Fibroblast of the conjunctiva (primary cell): ENCODE measurements around the gene ERVV-1.
"Not testable (repeated sequence)": the region's sequence is repeated elsewhere in the genome, so short reads cannot be mapped to it uniquely, and the experiment has no call there.

Experiments
- DNase-seq: peaks from one replicate; pipeline ENCODE4 v3.0.0-alpha.2; 2010; ENCODE audit warnings: low read depth

ERVV-1 gene, protein sequence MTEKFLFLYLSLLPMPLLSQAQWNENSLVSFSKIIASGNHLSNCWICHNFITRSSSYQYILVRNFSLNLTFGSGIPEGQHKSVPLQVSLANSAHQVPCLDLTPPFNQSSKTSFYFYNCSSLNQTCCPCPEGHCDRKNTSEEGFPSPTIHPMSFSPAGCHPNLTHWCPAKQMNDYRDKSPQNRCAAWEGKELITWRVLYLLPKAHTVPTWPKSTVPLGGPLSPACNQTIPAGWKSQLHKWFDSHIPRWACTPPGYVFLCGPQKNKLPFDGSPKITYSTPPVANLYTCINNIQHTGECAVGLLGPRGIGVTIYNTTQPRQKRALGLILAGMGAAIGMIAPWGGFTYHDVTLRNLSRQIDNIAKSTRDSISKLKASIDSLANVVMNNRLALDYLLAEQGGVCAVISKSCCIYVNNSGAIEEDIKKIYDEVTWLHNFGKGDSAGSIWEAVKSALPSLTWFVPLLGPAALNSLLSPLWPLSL

DNA sequence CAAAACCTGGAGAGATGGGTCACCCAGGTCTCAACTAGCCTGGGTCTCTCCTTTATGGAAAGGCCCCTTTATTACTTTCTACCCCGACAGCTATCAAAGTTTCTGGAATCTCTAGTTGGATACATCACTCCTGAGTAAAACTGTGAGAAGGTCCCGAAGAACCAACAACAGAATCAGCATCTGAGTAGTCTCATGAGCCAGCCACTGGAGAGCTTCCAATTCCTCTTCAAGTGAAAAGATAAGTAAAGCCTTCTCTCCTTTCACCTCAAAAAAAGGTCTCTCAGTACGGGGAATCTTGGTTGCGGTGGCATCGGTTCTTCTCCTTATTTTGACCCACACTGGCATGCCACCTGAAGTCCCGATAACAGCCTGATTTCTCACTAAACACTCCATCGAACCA lies at the start of gene ERVV-1:
ERVV-1 (plus strand) TSS at position 301 of the 400 bp plus-strand sequence. CDS start 170 bp downstream, outside the sequence.
- no peak for DNase-seq

- DNase-seq: no peak
Measured at GRCh38 chr19:52967772-52968171, 45.9 kb upstream of the ERVV-1 start.

DNA sequence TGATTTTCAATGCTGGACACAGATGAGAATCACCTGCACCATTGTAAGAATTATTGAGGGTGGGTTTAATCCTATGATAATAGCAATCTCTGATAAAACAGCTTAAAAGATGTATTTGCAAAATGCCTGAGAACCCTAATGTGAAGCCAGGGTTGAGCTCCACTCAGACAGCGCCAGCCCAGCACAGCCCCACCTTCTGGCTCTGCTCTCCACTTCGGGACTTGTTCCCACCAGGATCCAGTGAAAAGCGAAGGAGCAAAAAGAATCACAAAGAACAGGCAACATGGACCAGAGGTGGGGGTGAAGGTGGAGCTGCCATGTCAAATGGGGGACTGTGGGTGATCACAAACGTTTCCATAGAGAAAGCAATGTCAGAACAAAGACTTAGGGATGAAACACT lies 32.4 kb upstream of the ERVV-1 start:
- no peak for DNase-seq

DNA sequence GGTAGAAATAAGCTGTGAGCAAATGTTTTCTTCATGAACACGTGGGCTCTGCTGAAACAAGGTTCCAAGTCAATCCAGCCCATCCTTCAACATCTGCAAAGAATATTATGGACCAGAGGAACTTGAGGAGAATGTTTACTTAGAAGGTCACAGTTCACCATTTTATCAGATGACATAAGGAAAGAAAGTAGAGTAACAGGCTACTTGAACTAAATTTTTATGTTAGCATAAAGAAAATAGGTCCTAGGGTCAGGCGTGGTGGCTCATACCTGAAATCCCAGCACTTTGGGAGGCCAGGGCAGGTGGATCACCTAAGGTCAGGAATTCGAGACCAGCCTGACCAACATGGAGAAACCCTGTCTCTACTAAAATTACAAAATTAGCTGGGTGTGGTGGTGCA lies 30.6 kb upstream of the ERVV-1 start:
- not testable (repeated sequence) for DNase-seq

- DNase-seq: no peak
Measured at GRCh38 chr19:52987221-52987620, 26.5 kb upstream of the ERVV-1 start.

DNA sequence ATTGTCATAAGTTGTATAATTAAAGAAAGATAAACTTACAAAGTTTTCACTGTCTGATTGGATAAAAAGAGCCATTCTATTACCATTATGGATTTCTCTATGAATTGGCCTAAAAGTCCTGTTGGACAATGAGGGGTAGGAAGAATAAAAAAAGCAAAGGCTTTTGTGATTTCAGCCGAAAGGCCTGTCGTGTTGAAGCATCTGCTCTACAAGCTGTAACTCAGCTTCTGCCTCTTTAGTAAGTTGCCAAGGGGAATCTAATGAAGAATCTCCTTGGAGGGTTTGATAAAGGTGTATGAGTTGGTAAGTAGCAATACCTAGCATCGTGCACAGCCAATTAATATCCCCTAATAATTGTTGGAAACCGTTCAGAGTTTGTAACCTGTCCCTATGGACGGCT lies 25.2 kb upstream of the ERVV-1 start:
- no peak for DNase-seq

GRCh38 chr19:52990759-52991418 lies 22.8 kb upstream of the ERVV-1 start:
- no peak for DNase-seq

DNA sequence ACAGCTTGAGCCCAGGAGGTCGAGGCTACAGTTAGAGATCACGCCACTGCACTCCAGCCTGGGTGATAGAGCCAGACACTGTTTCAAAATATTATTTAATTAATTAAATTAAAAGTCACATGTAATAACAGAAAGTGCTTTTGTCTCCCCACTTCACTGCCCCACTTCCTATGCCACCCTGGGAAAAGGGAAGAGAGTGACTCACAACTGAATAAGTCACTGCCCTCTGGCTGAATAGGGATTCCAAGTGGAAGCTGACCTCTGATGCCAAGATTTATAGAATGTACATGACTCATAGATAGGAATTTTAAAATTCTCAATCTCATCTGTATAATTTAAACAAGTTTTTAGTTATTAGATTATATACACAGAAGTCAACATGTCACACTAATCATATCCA lies 22.2 kb upstream of the ERVV-1 start:
- no peak for DNase-seq

DNA sequence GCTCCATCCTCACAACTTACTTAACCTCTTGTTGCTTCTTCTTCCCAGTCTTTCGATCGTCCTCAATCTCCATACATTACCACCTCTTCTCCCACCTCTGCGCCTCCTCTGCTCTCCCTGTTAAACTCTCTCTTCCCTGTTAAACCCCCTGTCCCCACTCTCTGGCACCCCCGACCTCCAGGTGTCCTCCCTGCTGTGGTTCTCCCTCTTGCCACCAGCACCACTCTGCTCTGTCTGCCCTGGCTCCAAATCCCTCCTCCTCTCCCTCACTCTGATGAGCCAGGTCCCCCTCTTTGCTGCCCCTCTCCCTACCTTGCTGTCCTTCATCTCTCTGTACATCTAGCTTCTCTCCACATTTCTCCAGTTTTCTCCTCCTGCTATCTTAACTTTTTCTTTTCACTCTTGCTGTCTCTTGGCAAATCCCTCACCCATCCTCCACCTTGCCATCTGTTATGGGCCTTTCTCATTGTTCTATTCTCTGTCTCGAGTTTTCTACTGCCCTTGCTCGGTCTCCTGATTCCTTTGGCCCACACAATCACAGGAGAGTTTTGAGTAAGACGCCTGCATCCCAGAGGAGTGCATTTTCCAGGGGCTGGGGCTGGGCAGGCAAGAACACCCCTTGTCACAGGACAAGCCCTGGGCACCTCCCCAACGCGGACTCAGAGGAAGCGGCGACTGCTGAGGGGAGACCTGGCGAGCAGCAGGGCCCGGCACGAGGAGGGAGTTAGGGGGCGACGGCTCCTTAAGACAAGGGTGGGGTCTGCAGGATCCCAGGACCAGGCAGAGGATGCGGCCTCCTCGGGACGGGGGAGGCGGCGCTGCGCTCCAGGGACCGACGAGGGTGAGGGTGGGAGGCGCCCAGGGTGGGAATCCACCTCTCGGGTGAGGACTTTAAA lies 21.4 kb upstream of the ERVV-1 start:
- no peak for DNase-seq

- DNase-seq: peak; percentile 47
Measured at GRCh38 chr19:52993342-52994178, 20.2 kb upstream of the ERVV-1 start.

- no peak for DNase-seq
Measured at GRCh38 chr19:52995711-52996110, 18.0 kb upstream of the ERVV-1 start.

GRCh38 chr19:52997975-52998374 lies 15.7 kb upstream of the ERVV-1 start:
- no peak for DNase-seq

DNA sequence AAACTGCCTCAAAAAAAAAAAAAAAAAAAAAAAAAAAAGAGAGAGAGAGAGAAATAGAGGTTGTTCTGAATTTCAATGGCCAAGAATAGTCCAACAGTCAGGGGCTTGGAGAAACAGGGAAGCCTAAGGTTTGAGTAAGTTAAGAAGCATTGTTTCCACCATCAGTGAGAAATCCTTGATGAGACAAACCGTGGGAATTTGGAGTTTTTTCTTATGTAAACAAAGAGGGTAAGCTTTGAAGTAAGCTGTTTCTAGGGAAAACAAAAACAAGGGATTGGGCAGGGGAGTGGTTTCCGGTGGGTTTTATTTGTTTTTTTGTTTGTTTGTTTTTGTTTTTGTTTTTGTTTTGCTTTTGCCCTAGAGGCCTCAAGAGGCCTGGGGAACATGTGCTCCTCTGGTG lies 11.2 kb upstream of the ERVV-1 start:
- DNase-seq: no peak

DNA sequence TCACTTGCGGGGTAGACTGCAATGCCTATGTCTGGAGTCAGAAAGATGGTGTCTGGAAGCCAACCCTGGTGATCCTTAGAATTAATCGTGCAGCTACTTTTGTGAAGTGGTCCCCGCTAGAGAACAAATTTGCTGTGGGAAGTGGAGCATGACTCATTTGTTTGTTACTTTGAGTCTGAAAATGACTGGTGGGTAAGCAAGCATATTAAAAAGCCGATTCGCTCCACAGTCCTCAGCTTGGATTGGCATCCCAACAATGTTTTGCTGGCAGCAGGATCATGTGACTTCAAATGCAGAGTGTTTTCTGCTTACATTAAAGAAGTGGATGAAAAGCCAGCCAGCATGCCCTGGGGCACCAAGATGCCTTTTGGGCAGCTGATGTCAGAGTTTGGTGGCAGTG lies 9.5 kb upstream of the ERVV-1 start:
- no peak for DNase-seq

GRCh38 chr19:53007200-53007599 lies 6.5 kb upstream of the ERVV-1 start:
- no peak for DNase-seq

DNA sequence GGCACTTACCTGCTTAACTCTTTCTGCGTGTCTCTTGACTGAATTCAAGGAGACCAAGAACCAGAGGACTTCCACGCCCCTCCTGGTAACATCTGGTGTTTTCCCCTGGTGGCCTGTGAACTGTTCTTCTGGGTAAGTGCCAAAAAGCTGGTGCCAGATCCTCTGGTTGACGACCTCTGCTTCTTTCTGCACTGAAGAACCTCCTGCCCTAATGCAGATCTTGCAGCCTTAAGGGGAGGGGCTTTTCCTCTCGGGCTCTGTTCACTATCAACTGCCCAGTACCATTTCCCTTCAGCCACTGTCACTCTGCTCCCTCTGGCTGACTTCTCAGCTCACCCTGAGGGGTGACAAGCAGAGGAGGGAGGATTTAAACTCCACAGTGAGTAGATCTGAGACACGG lies 6.1 kb upstream of the ERVV-1 start:
- DNase-seq: no peak

DNA sequence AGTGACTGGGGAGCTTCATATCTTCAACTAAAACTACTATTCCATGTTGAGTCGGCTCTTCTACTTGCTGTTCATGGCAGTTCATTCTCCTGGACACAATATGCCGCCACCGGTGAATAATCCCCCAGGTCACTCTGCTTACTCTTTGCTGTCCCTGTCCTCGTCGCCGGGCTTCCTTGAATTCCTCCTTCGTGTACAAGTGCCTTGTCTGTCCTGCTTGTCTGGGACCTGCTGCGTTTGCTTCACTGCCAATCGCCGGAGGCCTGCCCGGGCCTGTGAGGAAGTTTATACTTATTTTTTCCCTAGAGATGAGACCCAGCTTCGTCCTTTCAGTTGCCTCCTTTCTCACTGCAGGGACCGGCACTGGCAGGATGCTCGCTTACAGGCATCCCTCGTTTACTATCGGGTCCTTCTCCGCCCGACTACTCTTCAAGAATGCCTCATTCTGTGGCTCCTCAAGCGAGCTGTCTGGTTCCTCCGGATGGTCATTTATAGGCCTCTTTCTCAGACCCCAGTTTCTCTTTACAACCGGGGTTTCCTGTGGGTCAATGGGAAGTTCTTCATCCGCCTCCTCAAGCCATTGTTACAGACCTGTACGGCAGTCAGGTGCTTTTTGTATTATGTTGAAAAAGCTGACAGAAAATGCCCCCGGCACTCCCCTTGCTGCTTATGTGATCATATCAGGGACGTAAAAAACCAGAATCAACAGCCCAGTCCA lies 5.5 kb upstream of the ERVV-1 start:
- no peak for DNase-seq

GRCh38 chr19:53010494-53010893 lies 3.2 kb upstream of the ERVV-1 start:
- no peak for DNase-seq

DNA sequence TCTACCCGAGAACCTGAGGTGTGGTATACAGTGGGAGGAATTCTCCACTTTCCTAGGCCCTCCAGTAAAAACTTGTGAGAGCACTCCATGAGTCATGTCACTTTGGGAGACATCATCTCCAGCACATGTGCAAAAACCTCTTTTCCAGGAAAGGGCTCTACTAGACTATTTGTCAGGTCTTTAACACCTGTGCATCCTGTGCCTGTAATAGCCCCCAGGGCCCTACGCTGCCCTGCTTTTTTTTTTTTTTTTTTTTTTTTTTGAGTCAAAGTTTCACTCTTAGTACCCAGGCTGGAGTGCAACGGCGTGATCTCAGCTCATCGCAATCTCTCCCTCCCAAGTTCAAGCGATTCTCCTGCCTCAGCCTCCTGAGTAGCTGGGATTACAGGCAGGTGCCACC lies 1.7 kb upstream of the ERVV-1 start:
- no peak for DNase-seq

DNA sequence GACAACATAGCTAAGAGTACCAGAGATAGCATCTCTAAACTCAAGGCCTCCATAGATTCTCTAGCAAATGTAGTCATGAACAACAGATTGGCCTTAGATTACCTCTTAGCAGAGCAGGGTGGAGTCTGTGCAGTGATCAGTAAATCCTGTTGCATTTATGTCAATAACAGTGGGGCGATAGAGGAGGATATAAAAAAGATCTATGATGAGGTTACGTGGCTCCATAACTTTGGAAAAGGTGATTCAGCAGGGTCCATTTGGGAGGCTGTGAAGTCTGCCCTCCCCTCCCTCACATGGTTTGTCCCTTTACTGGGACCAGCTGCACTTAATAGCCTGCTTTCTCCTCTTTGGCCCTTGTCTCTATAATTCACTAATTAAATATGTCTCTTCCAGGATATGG lies 1.4 kb downstream of the ERVV-1 start:
- DNase-seq: no peak

DNA sequence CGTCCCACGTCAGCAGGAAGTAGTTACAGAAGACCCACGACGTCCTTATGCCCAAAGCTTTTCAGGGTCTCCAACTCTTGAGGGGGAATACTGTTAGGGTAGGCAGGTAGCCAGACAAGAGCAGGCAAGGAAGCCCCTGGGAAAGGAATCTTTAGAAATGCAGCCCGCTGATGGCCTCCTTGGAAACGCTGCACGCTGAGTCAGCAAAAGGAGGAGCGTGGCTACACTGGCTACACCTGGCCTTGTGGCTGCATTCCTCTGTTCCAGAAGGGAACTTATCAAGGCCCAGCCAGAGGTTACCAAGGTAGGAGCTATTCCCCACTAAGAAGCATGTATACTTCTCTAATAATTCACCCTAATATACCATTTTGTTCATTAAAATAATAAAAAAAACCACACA lies 2.0 kb downstream of the ERVV-1 start:
- no peak for DNase-seq
